UCSD-AML1 (cell line): ENCODE results near the gene MPEG1.

Experiments
- DNase-seq: peaks from one replicate; lab custom pipeline; 2025; ENCODE audit not compliant: unreplicated experiment; lab: John Stamatoyannopoulos, UW

Gene MPEG1

DNA sequence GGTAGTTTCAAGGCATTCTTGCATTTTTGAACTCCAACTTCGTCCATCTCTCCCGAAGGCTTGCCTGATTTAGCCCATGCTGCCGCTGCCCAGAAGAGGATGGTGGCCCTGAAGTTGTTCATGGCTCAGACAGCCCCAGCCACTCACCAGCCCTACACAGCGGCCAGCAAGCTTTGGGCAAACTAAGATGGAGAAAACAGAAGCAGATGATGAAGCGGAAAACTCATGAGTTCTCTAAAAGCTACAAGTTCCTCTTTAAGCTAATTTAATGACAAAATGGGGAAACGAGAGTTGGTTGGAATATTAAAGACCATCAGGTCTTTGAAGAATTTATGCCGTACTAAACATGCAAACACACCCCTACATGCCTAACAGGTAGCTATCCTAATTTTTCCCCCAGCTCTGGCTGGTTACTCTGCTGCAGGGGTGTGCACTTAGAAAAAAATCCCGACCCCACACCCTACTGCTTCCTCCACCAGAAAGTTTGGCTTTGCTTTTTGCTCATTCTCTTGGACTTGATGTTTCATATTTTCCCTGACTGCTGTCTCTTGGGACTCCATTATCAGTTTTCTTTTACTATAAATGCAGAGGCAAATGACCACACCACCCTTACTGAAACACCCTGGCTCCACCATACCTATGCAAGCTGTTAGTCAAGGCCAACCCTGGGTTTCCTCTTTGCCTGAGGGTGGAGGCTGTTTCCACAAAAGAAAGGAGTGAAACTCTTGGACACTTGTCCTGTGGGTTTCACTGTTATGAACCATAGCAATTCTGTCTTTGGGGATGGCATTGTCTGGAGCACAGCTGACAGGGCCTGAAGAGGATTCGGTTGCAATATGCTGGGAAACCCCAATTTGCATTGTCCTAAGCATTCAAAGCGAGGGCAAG is at the start of gene MPEG1:
Gene MPEG1, minus strand, starts transcription at position 184 of the 888 bp plus-strand sequence. Its CDS starts 62 bp downstream, at position 122.
- no peak for DNase-seq

DNA sequence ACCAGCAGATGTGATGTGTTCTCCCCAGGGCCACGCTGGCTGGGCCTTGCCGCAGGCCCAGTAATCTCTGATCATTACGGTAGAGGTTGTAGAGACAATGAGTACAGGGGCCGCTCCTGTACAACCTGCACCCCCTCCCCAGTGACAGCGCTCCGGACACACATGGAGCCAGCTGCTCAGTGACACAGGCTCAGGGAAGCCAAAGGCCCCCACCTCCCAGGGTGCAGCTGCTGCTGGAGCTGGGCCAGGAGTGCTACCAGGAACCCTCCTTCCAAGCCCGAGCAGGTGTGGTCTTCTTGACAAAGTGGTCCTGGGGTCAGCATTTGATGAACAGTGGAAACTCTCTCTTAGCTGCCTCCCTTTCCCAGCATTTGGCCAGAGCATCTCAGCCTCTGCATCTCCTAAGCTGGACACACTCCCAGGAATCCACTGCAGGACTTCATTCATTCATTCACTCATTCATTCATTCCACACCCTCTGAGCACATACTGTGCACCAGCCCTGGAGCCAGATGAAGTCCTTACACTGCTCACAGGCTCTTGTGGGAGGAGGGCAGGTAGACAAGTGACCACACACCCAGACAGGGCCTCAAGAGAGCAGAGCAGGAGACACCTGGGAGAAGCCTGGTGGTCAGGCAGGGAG is 49.6 kb upstream of the MPEG1 start:
- DNase-seq, result no peak

DNA sequence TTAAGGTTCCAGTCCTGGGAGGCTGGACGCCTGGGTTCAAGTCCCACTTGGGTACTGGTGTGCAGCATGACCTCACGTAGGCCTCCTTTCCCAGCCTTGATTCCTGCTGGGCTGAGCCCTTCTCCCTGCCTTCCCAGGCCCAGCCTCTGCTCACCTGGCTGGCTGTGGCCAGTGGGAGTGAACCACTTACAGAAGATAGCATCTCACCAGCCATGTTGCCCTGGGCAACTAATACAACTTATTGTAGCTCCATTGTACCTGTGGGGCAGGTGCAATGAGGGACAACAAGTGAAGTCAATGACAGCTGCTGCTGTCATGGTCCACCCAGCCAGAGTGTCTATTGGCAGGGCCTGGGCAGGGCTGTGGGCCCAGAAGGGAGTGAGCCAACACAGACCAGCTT is 48.4 kb upstream of the MPEG1 start:
- DNase-seq, result no peak

- DNase-seq, result no peak
These were observed 47.2 kb upstream of the MPEG1 start for GRCh38 chr11:59259867-59260475.

DNA sequence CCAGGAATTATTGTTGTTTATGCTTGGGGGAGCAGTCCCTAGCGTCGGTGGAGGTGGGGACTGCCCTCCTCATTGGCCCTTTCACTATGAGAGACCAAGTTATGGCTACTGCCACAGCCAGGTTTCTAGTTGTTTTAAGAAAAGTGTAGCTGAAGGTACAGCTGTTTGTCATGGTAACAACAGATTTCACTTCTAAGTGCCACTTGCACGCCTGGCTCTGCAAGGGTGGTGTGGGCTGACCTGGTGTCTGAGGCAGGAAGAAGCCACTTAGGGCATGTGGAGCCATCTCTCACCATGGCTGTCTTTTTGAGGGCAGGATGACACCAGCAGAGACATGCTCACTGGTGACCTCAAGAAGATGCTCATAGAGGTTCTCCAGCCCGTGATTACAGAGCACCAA is 46.3 kb upstream of the MPEG1 start:
- no peak for DNase-seq

DNA sequence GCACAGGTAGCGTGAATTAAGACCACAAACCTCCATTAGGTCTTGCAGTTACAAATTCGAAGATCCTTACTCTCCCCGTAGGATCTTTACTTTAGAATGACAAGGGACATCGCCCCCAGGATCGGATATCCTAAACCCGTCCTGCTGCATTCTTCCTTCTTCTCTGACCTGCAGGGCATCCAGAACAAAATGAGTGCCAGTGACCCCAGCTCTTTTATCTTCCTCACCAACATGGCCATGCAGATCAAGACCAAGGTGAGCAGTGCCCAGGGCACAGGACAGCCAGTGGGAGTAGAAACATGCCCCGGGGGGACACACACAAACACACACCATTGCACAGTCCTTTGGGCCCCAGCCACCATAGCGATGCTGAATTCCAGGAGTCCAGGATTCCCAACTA is 42.6 kb upstream of the MPEG1 start:
- DNase-seq, result no peak

- DNase-seq, result no peak
These were observed 41.6 kb upstream of the MPEG1 start for GRCh38 chr11:59254286-59254685.

DNA sequence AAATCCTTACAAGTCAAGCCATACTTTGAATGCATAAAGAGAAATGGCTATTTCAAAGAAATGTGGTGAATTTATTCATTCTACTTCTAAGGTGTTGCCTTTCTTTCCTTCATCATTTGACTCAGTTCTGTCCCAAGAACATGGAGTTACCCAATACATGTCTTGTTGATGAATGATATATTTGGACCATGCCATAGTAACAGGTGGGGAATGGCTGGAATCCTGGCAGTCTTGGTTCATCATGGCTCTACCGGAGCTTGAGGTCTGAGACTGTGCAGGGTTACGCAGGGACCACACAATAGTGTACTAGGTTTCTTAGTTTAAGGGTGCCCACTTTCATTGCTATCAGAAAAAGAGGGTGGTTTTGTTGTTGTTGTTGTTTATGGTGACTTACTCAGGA is 40.3 kb upstream of the MPEG1 start:
- no peak for DNase-seq

DNA sequence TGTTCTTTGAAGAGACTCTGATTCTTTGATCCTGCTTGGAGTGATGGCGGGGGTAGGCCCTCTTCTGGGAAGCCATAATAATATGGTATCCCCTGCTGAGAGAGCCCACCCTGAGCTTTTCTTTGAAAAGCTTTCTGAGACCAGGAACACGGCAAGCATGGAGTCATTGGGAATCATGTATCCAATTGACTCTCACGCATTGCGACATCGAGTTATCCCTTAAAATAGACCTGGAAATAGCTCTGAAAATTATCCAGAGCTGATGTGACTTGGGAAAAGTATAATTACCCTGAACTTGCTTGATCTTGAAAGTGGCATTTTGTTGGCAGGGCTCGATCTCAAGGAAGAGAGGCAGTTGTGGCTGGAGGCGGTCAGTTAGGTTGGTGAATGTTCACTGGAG is 36.8 kb upstream of the MPEG1 start:
- DNase-seq, result no peak

- DNase-seq, result no peak
These were observed 35.0 kb upstream of the MPEG1 start for GRCh38 chr11:59247531-59248227.

DNA sequence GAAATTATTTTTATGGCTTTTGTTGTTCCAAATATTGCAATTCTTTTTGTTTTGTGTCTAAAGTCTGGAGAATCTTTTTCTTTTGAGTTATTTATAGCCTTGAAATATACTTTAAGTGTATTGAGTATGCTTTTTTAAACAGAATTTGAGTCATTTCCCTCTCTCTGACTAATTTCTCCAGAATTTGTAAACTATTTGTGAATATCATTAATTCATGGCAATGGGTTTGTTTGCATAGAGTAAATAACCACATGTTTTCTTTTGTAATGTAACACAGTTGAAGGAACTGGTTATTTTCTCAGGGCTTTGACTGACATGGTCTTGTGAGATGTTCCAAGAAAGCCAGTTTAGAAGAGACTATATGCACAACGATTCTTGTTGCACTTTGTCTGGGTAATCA is 30.9 kb upstream of the MPEG1 start:
- DNase-seq, result no peak

DNA sequence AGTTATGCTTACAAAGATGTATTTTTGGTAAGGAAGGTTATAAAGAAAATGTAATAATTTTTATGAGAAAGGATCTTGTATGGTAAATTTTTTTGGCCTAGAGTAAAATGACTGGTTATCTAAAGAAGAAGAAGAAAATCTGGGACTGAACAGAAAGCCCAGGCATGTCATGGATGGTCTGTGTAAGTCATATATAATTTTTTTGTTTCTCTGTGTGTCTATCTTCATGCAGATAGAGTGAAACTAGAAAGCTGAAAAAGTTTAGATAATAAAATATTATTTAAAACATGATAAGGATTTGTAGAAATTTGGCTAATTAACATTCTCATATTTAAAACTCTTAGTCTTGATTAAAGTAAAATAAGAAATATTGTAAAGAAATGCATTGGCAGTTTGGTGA is 27.6 kb upstream of the MPEG1 start:
- DNase-seq, result no peak

GRCh38 chr11:59226396-59226795 is 13.7 kb upstream of the MPEG1 start:
- DNase-seq, result no peak

DNA sequence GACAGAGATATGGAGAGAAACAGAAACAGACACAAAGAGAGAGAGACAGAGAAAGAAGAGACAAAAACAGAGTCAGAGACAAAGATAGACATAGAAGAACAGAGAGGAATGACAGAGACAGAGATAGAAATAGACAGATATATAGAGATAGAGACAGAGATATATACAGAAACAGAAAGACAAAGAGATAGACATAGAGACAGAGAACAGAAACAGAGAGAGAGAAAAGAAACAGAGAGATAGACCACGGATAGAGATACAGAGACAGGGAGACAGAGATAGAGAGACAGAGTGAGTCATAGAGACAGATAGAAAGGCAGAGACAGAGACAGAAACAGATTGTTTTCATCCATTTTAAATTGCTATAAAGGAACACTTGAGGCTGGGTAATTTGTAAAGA is 12.3 kb upstream of the MPEG1 start:
- no peak for DNase-seq

GRCh38 chr11:59224351-59224928 is 11.7 kb upstream of the MPEG1 start:
- DNase-seq, result no peak

DNA sequence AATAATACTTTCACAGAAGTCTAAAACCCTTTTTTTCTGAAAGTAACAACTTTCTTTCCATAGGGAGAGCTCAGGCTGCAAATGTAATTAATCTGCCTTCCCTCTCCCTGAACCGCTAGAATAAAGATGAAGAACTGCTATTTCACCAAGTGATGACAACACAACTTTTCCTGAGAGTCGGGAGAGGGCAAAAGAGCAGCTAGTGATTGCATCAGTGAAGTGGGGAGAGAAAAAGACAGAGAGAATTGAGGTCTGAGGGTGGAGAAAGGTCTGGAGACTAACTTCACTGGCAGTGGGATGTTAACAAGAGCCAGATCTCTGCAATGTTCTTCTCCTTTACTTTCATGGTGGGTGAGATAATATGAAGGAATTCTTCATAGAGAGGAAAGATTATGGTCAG is 10.9 kb upstream of the MPEG1 start:
- DNase-seq, result no peak

DNA sequence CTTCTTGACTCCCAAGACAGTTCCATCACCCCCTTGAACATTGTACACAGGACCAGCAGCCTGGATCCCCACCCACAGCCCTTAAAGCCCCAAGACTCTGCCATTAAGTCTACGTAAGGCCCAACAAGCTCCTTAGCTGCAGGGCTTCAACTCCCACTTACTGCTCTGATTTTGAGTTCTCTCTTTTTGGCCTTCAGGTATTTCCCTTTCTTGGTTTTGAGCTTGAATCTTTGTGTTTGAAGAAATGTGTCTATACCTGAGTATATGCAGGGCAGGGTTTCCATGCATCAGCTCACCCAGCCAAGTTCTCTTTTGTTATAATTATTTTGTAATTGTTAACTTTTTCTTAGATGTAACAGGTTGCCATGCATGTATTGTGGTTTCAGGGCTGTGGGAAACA is 10.4 kb upstream of the MPEG1 start:
- no peak for DNase-seq

DNA sequence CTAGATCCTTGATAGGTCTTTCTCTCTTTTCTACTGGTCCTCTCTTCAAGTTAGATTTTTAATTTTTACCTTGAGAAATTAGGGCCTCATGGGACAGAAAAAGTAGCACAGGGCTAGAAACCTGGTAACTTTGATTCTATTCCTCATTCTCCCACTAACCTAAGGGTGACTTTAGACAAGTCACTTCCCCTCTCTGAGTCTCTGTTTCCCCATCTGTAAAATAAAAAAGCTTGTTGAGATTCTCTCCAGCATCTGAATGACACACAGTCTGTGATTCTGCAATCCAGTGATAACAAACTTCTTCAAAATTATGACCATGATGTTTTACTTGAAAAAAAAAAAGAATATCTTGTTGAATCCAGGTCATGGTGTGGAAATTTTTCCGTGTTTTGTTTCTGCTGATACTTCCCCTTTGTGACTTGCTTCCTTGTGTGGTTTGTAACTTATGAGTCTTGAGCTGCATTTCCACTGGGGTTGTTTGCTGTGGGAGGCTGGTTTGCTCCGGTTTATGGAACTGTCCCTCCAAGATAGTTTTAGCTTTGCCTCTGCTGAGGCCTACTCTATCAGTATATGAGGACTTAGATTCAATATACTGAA is 9.8 kb upstream of the MPEG1 start:
- DNase-seq, result no peak

DNA sequence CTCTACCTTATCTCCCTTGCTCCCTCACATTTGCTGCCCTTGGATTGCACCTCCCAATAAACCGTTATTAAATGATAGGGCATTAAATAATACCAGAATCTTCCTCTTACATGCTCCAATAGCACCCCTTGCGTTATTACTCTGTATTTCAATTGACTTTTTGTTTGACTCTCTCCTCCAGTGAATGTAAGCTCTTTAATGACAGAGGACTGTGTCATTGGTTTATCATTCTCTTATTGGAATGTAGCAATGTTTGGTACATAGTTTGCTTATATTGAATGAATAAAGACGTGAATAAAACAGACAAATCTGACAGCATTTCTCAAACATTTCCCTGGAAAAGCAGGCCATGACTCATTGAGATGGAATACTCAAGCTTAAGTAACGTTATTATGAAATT is 8.7 kb upstream of the MPEG1 start:
- DNase-seq, result no peak

DNA sequence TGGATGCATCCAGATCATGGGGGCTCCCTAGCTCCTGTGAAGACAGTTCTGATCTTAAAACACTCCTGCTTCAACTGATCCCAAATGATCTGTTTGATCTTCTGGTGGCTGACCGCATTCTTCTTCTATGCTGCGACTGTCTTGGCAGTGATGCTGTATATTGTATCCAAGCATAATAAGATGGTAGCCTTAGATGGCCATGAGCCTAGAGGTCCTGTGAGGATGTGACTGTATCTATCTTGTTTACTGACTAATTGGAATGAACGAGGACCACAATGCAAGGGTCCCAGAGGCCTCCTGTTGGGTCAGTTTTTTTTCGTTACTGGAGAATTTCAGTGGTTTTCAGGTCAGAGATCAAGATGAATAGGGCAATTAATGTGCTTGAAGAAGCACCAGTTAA is 7.1 kb upstream of the MPEG1 start:
- no peak for DNase-seq

GRCh38 chr11:59218893-59219292 is 6.2 kb upstream of the MPEG1 start:
- DNase-seq, result no peak
